HUES48 (cell line): ENCODE data around the gene AGMO.

ENCODE experiments used
- H3K27ac ChIP-seq: one replicate; pipeline ENCODE4 v1.7.0; 2013; ENCODE audit warnings: low read depth, low read length, inconsistent platforms
- H3K27me3 ChIP-seq: 2 replicates; pipeline ENCODE4 v1.6.1; 2013; ENCODE audit warnings: mild to moderate bottlenecking, low read length; ENCODE audit not compliant: control insufficient read depth, insufficient read depth
- H3K36me3 ChIP-seq: 2 replicates; pipeline ENCODE4 v1.6.1; 2013; ENCODE audit warnings: low read length; ENCODE audit not compliant: control insufficient read depth, insufficient read depth
- H3K4me1 ChIP-seq: 2 replicates; pipeline ENCODE4 v1.6.1; 2013; ENCODE audit warnings: mild to moderate bottlenecking, low read length; ENCODE audit not compliant: control insufficient read depth, insufficient read depth
- H3K4me3 ChIP-seq: 2 replicates; pipeline ENCODE4 v1.5.1; 2013; ENCODE audit warnings: mild to moderate bottlenecking, low read depth, low read length
- H3K9ac ChIP-seq: 2 replicates; pipeline ENCODE4 v1.6.1; 2013; ENCODE audit warnings: mild to moderate bottlenecking, low read depth, low read length, moderate library complexity
- H3K9me3 ChIP-seq: 2 replicates; pipeline ENCODE4 v1.6.1; 2013; ENCODE audit warnings: low read length; ENCODE audit not compliant: control insufficient read depth, insufficient read depth

The AGMO gene

DNA sequence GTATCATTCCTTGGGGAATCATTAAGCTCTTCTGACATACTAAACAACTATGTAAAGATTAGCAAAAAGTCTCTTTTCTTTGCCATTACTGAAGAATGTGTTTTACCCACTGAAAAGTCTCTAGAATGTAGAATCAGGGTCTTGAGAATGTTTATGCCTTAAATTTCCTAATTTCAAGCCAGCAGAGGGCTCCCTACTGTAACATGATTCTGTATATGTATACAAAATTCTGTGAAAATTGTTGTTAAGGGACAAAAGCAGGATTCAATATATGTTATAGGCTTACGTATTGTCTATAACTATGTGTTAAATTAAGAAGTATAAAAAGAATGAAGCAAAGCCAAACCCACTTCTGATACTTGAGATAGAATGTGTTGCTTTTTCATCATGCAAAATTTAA is 362.3 kb downstream of the AGMO start:
- H3K27me3 ChIP-seq, result no peaks in the 10 kb centered on the region
- H3K9me3 ChIP-seq, result no peaks in the 10 kb centered on the region
- H3K27ac ChIP-seq, result no peak overlapping the region

DNA sequence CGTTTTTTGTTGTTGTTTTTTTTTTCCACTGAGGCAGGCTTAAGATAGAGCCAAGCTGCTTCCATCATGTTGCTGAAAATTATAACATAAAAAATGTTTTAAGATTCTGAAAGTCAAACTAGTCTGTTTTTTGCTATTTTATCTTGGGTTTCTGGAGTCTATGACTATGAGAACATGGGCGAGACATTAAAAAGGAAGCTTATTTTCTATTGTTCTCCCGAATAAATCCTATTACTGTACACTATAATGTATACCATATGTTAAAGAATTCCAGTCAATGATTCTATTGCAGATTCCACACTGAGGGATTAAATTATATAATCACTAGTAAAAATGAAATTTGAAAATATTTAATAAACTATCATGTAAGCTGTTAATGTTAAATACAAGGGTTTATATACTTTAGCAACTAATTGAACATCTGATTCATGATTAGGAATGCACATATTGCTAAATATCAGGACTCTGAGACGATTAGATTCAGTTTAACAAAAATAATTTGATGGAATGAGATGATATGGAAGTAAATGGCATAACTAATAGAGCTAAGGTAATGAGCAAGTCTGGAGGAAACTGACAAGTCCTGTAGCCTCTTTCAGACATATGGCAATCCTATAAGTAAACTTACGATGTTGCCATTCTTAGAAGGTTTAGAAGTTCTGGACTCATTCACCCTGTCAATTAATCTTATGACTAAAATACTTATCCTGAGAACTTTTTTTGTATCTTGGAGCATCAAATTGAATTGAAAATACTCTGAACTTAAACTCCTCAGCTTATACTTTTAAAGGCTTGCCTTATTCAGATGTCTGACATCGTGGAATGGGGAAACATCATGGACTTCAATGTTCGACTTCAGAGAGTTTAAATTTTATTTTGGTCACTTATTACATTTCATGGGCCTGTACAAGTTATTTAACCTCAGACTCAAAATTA is 364.5 kb downstream of the AGMO start:
- Histone ChIP-seq H3K4me3 (no peak overlapping the region), H3K36me3 (no peaks in the 10 kb centered on the region)

More for the DNA sequence above, 362.3 kb downstream of the AGMO start:
- Histone ChIP-seq H3K36me3 (no peaks in the 10 kb centered on the region), H3K4me1 (peaks cover 26% of the 10 kb centered on the region), H3K9ac (no peak overlapping the region), H3K4me3 (no peak overlapping the region)

GRCh38 chr7:15178065-15178464 is 383.8 kb downstream of the AGMO start:
- no peaks in the 10 kb centered on the region for H3K27me3 ChIP-seq
- no peaks in the 10 kb centered on the region for H3K4me1 ChIP-seq
- H3K9ac ChIP-seq, result no peak overlapping the region
- H3K27ac ChIP-seq, result no peak overlapping the region
- no peaks in the 10 kb centered on the region for H3K9me3 ChIP-seq
- no peaks in the 10 kb centered on the region for H3K36me3 ChIP-seq
- H3K4me3 ChIP-seq, result no peak overlapping the region

More for the DNA sequence above, 364.5 kb downstream of the AGMO start:
- Histone ChIP-seq H3K4me1 (peaks cover 26% of the 10 kb centered on the region), H3K27me3 (no peaks in the 10 kb centered on the region), H3K9me3 (no peaks in the 10 kb centered on the region), H3K27ac (peak overlapping the region; percentile 11), H3K9ac (no peak overlapping the region)

- H3K36me3 ChIP-seq, result no peaks in the 10 kb centered on the region
- H3K9ac ChIP-seq, result no peak overlapping the region
- no peak overlapping the region for H3K27ac ChIP-seq
- no peaks in the 10 kb centered on the region for H3K27me3 ChIP-seq
- no peak overlapping the region for H3K4me3 ChIP-seq
- no peaks in the 10 kb centered on the region for H3K9me3 ChIP-seq
- H3K4me1 ChIP-seq, result no peaks in the 10 kb centered on the region
These were observed 385.7 kb downstream of the AGMO start for GRCh38 chr7:15176089-15176488.

GRCh38 chr7:15175152-15175551 is 386.7 kb downstream of the AGMO start:
- H3K36me3 ChIP-seq, result no peaks in the 10 kb centered on the region
- H3K27ac ChIP-seq, result no peak overlapping the region
- H3K9ac ChIP-seq, result no peak overlapping the region
- no peaks in the 10 kb centered on the region for H3K9me3 ChIP-seq
- H3K4me1 ChIP-seq, result no peaks in the 10 kb centered on the region
- no peak overlapping the region for H3K4me3 ChIP-seq
- H3K27me3 ChIP-seq, result no peaks in the 10 kb centered on the region

DNA sequence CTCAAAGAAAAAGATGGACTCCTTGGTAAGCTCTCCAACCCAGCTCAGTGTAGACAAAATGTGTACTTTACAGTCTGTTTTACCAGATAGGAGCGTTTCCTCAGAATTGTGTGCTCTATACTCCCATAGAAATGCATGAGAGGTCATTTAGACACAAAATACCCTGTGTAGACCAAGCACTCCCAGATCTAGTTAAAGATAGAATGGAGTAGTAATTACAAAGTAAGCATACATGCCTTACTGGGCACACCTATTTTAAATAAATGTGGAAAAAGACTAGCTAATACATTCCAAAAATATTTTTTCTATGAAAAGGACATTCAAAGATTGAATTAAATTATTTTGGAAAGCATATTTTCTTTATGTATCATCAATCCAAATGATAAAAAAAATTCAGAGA is 387.3 kb downstream of the AGMO start:
- Histone ChIP-seq H3K9ac (no peak overlapping the region), H3K27ac (no peak overlapping the region), H3K36me3 (no peaks in the 10 kb centered on the region), H3K9me3 (no peaks in the 10 kb centered on the region), H3K27me3 (no peaks in the 10 kb centered on the region), H3K4me3 (no peak overlapping the region), H3K4me1 (no peaks in the 10 kb centered on the region)

DNA sequence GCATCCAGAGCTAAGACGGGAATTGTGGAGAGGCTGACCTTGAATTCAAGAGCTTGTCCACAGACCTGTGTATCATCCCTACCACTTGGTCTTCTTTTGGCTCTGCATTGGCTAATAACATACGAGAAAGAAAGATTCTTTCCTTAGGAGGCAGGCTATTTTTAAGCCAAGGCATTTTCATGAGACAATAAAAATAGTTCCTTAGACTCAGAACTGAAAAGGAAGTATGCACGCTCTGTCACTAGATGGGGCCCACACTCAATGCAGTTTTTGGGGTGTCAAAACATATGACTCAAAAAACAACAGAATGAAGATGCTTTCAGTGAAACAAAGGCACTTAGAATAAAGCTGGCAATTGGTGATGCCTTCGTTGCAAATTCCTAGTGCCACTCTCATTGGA is 393.3 kb downstream of the AGMO start:
- Histone ChIP-seq H3K4me1 (no peaks in the 10 kb centered on the region), H3K36me3 (no peaks in the 10 kb centered on the region), H3K27ac (no peak overlapping the region), H3K9ac (no peak overlapping the region), H3K27me3 (no peaks in the 10 kb centered on the region), H3K9me3 (no peaks in the 10 kb centered on the region), H3K4me3 (no peak overlapping the region)

- Histone ChIP-seq H3K27me3 (no peaks in the 10 kb centered on the region), H3K4me3 (no peak overlapping the region), H3K9ac (no peak overlapping the region), H3K27ac (no peak overlapping the region), H3K36me3 (no peaks in the 10 kb centered on the region), H3K9me3 (no peaks in the 10 kb centered on the region), H3K4me1 (no peaks in the 10 kb centered on the region)
These were observed 393.9 kb downstream of the AGMO start for GRCh38 chr7:15167912-15168311.

- no peaks in the 10 kb centered on the region for H3K36me3 ChIP-seq
- H3K9ac ChIP-seq, result no peak overlapping the region
- H3K9me3 ChIP-seq, result no peaks in the 10 kb centered on the region
- H3K4me3 ChIP-seq, result no peak overlapping the region
- H3K4me1 ChIP-seq, result no peaks in the 10 kb centered on the region
- H3K27me3 ChIP-seq, result no peaks in the 10 kb centered on the region
- no peak overlapping the region for H3K27ac ChIP-seq
These were observed 395.2 kb downstream of the AGMO start for GRCh38 chr7:15166620-15167019.

- H3K9me3 ChIP-seq, result no peaks in the 10 kb centered on the region
These were observed 402.6 kb downstream of the AGMO start for GRCh38 chr7:15159261-15159660.

DNA sequence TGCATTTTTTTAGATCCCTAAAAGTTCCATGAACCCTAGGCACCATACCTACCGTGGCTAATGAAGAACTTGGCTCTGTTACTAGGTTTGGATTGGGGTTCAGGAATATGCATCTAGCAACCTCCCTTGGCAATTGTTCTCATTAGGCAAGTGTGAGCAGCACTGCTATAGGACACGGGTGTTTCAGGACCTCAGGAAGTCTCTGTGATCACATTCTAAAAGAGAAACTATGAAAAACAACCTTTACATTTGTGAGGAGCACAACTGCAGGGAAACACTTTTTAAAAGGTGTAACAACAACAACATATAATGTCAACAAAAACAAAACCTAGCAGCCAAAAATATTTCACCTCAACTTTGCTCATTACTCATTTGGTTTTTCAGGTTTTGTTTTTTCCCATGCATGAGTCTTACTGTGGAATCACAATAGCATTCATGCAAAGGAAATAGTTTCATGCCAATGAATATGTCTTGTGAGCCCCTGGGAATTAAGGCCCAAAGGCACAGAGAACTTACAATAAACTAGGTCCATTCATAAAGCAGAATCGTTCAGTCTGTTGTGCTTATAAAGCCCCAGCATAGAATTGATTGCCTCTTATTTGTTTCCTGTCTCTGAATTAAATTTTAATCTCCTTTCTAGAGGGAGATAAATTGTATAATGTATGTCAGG is 403.5 kb downstream of the AGMO start:
- H3K36me3 ChIP-seq, result no peaks in the 10 kb centered on the region
- H3K27ac ChIP-seq, result no peak overlapping the region
- H3K9me3 ChIP-seq, result no peaks in the 10 kb centered on the region
- no peak overlapping the region for H3K9ac ChIP-seq
- H3K27me3 ChIP-seq, result no peaks in the 10 kb centered on the region
- no peak overlapping the region for H3K4me3 ChIP-seq
- no peaks in the 10 kb centered on the region for H3K4me1 ChIP-seq

More at GRCh38 chr7:15159261-15159660, 402.6 kb downstream of the AGMO start:
- Histone ChIP-seq H3K27ac (no peak overlapping the region), H3K27me3 (no peaks in the 10 kb centered on the region), H3K4me3 (no peak overlapping the region), H3K4me1 (no peaks in the 10 kb centered on the region), H3K9ac (no peak overlapping the region), H3K36me3 (no peaks in the 10 kb centered on the region)
